HEK293T (cell line): ENCODE data around the gene PACRG.

ENCODE experiments used
- ARNT ChIP-seq: fragments of 450-650 bp; IDR thresholded peaks from 2 replicates; pipeline ENCODE4 v1.6.1; 2017; ENCODE audit warnings: mild to moderate bottlenecking
- BHLHE40 ChIP-seq: fragments of 450-650 bp; IDR thresholded peaks from 2 replicates; pipeline ENCODE4 v1.6.1; 2016; ENCODE audit warnings: mild to moderate bottlenecking, moderate library complexity, borderline replicate concordance
- FOXA1 ChIP-seq: fragments of 450-650 bp; IDR thresholded peaks from 2 replicates; pipeline ENCODE4 v1.6.1; 2016; ENCODE audit warnings: mild to moderate bottlenecking
- FOXM1 ChIP-seq: fragments of 450-650 bp; IDR thresholded peaks from 2 replicates; pipeline ENCODE4 v1.6.1; 2017; ENCODE audit warnings: mild to moderate bottlenecking, borderline replicate concordance
- HDGF ChIP-seq: fragments of 450-650 bp; IDR thresholded peaks from 2 replicates; pipeline ENCODE4 v1.6.1; 2017; ENCODE audit warnings: antibody characterized with exemption, borderline replicate concordance
- SP1 ChIP-seq: fragments of 450-650 bp; IDR thresholded peaks from 2 replicates; pipeline ENCODE4 v1.6.1; 2017
- SUZ12 ChIP-seq: fragments of 450-650 bp; IDR thresholded peaks from 2 replicates; pipeline ENCODE4 v1.6.1; 2016; ENCODE audit warnings: mild to moderate bottlenecking
- TARDBP ChIP-seq: fragments of 450-650 bp; IDR thresholded peaks from 2 replicates; pipeline ENCODE4 v1.6.1; 2016
- ZNF384 ChIP-seq: fragments of 450-650 bp; IDR thresholded peaks from 2 replicates; pipeline ENCODE4 v1.6.1; 2016

GRCh38 chr6:163149279-163149848, 421.6 kb downstream of the PACRG start:
- TF ChIP-seq SUZ12 (no peak), ZNF384 (no peak), TARDBP (no peak), BHLHE40 (no peak), FOXM1 (no peak), SP1 (no peak), HDGF (no peak), FOXA1 (no peak), ARNT (no peak)
